NCI-H2196 treated with DMSO at 0.1 percent for 48 hours (cell line): ENCODE results near the gene MDGA2.

Experiments
- DNase-seq: peaks from one replicate; lab custom pipeline; 2025; ENCODE audit not compliant: unreplicated experiment; lab: John Stamatoyannopoulos, UW

The MDGA2 gene

GRCh38 chr14:47154276-47154797 lies 521.1 kb downstream of the MDGA2 start:
- no peak for DNase-seq

- no peak for DNase-seq
Observed at GRCh38 chr14:47153746-47154145, 521.7 kb downstream of the MDGA2 start.

GRCh38 chr14:47150267-47150666 lies 525.1 kb downstream of the MDGA2 start:
- no peak for DNase-seq

GRCh38 chr14:47149326-47149725 lies 526.1 kb downstream of the MDGA2 start:
- no peak for DNase-seq

- DNase-seq: no peak
Observed at GRCh38 chr14:47148686-47149085, 526.7 kb downstream of the MDGA2 start.

- DNase-seq: no peak
Observed at GRCh38 chr14:47120645-47121044, 554.8 kb downstream of the MDGA2 start.

GRCh38 chr14:47103771-47104170 lies 571.6 kb downstream of the MDGA2 start:
- DNase-seq: no peak

GRCh38 chr14:47102472-47102871 lies 572.9 kb downstream of the MDGA2 start:
- DNase-seq: no peak

GRCh38 chr14:47085678-47086077 lies 589.7 kb downstream of the MDGA2 start:
- no peak for DNase-seq

- DNase-seq: no peak
Observed at GRCh38 chr14:47065326-47065725, 610.1 kb downstream of the MDGA2 start.

- no peak for DNase-seq
Observed at GRCh38 chr14:47060050-47060449, 615.4 kb downstream of the MDGA2 start.

- no peak for DNase-seq
Observed at GRCh38 chr14:47057364-47057763, 618.0 kb downstream of the MDGA2 start.

- no peak for DNase-seq
Observed at GRCh38 chr14:47044841-47045240, 630.6 kb downstream of the MDGA2 start.

GRCh38 chr14:47040550-47040949 lies 634.9 kb downstream of the MDGA2 start:
- DNase-seq: no peak

GRCh38 chr14:47039336-47039735 lies 636.1 kb downstream of the MDGA2 start:
- no peak for DNase-seq

GRCh38 chr14:47022721-47023120 lies 652.7 kb downstream of the MDGA2 start:
- no peak for DNase-seq

- DNase-seq: no peak
Observed at GRCh38 chr14:47020500-47020899, 654.9 kb downstream of the MDGA2 start.

GRCh38 chr14:47012533-47013280 lies 662.7 kb downstream of the MDGA2 start:
- DNase-seq: no peak

GRCh38 chr14:47009615-47010014 lies 665.8 kb downstream of the MDGA2 start:
- no peak for DNase-seq

GRCh38 chr14:47008732-47009131 lies 666.7 kb downstream of the MDGA2 start:
- DNase-seq: no peak

GRCh38 chr14:46999661-47000060 lies 675.7 kb downstream of the MDGA2 start:
- no peak for DNase-seq

GRCh38 chr14:46989566-46989965 lies 685.8 kb downstream of the MDGA2 start:
- no peak for DNase-seq

GRCh38 chr14:46988312-46988711 lies 687.1 kb downstream of the MDGA2 start:
- DNase-seq: no peak
